Esophagus (tissue), 2 donors: Measurements from ENCODE around the gene RNF151. TPM values are rescaled to one million over a fixed set of nuclear protein-coding genes. Genes with fewer than 3 reads are reported as not detected.

Experiments used
- H3K27ac ChIP-seq, 2 donors: one replicate each; pipeline ENCODE4 v1.5.1; 2013; ENCODE audit warnings: low read depth in 2 of 2, mild to moderate bottlenecking in 2 of 2, inconsistent platforms in 1 of 2, low read length in 1 of 2, moderate library complexity in 1 of 2
- H3K27me3 ChIP-seq, 2 donors: one replicate each; pipeline ENCODE4 v1.6.1; 2013; ENCODE audit warnings: low read length in 2 of 2, control low read depth in 1 of 2, mild to moderate bottlenecking in 1 of 2; ENCODE audit not compliant: insufficient read depth in 2 of 2, control insufficient read depth in 1 of 2
- H3K36me3 ChIP-seq, 2 donors: one replicate each; pipeline ENCODE4 v1.6.1; 2013; ENCODE audit warnings: low read length in 1 of 2; ENCODE audit not compliant: control insufficient read depth in 2 of 2, insufficient read depth in 2 of 2
- H3K4me1 ChIP-seq, 2 donors: one replicate each; pipeline ENCODE4 v1.6.1; 2013; ENCODE audit warnings: low read length in 1 of 2; ENCODE audit not compliant: control insufficient read depth in 2 of 2, insufficient read depth in 2 of 2
- H3K4me3 ChIP-seq, 2 donors: one replicate each; pipeline ENCODE4 v1.5.1; 2013; ENCODE audit warnings: low read length in 2 of 2, mild to moderate bottlenecking in 2 of 2, low read depth in 1 of 2, moderate library complexity in 1 of 2
- H3K9me3 ChIP-seq, 2 donors: one replicate each; pipeline ENCODE4 v1.6.1; 2013; ENCODE audit warnings: mild to moderate bottlenecking in 2 of 2, low read depth in 1 of 2, low read length in 1 of 2, moderate library complexity in 1 of 2; ENCODE audit not compliant: control insufficient read depth in 2 of 2, insufficient read depth in 1 of 2
- WGBS, 2 donors: extraction: QIAGEN DNeasy Blood & Tissue Kit; methylation state at CpG; one replicate each; pipeline ENCODE4 v1.1.7; 2013; 5-methylcytosine and 5-hydroxymethylcytosine counted together
- polyA plus RNA-seq, 2 donors: library from polyadenylated mRNA; stranded (reverse); fragments of 200-250 nt; gene quantifications; one replicate each; pipeline ENCODE4 v1.2.3, GENCODE V29; 2013
- donor health status: healthy with polysubstance abuse.
- donor health status: Bipolar disorder and iron deficiency.

RNF151 gene
- polyA plus RNA-seq, 2 donors = 0.06 to 0.20 TPM

DNA sequence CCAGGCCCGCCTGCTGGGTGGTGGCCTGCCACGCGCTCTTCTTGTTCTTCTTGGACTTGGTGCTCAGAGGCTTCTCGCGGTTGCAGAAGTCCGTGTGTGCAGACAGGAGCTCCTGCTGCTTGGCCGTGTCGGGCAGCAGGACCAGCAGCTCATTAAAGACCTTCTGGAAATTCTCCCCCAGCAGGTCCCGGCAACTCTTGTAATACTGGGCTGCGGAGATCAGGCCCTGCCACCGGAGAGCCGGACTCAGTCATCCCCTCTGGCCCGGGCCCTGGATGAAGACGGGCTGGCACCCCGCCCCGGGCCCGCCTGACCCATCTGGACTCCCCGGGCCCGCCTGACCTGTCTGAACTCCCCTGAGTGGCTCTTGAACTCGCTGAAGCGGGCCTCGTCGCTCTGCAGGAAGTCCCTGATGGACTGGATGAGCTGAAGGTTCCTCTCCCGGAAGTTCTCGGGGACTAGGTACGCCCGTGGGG, 31.7 kb downstream of the RNF151 start:
- Histone ChIP-seq H3K4me3 (no peak overlapping the region), H3K27me3 (no peaks in the 10 kb centered on the region), H3K36me3 (peaks cover 15 to 59% of the 10 kb centered on the region in 2 donors), H3K9me3 (no peaks in the 10 kb centered on the region), H3K4me1 (peaks cover 0 to 9% of the 10 kb centered on the region in 2 donors), H3K27ac (peak overlapping the region; percentile 29 to 74)
- WGBS, 2 donors = 85 to 87% methylated on average over 27 of the region's 27 CpGs

DNA sequence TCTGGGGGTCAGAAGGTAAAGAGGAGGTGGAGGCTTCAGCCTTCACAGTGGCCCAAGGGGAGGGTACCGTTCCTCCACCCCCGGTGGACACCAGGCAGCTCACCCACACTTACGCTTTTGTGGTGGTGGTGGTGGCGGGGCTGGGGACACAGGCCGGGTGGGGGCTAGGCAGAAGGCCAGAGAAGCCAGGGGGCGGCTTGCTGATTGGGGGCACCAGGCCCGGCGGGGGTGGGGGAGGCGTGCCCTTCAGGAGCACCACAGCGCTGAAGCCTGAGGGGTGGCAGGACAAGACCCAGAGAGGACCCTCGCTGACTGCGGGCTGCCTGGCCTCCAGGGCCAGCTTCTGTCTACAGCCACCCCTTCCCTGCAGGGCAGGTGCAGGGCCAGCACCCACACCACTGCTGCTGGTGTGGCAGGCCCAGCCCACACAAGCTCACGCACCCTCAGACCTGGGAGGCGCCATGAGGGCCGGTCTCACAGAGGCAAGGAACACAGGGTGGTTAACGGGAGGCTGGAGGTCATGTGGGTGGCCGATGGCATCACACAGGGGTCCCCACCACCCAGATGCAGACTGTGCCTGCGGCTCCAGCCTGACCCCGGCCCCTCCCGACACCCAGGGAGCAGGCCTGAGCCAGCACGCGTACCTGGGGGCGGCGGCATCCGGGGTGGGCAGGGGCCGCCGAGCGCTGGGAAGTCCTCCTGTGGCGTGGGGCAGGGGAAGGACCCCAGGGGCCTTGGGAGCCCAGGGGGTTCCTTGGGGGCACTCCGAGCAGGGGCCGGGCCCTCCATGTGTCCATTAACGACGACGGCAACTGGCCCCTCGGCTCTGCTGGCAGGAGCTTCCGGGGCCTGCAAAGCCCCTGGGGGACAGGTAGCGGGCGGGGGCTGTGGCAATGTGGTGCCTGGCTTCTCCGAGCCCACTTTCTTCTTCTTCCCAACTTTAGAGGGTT, 32.5 kb downstream of the RNF151 start:
- Histone ChIP-seq H3K4me3 (no peak overlapping the region), H3K36me3 (peaks cover 15 to 60% of the 10 kb centered on the region in 2 donors), H3K27ac (peak overlapping the region; percentile 20 to 21), H3K4me1 (peaks cover 2 to 11% of the 10 kb centered on the region in 2 donors), H3K27me3 (no peaks in the 10 kb centered on the region), H3K9me3 (no peaks in the 10 kb centered on the region)
- WGBS, 2 donors = 93 to 94% methylated on average over 39 of the region's 39 CpGs

DNA sequence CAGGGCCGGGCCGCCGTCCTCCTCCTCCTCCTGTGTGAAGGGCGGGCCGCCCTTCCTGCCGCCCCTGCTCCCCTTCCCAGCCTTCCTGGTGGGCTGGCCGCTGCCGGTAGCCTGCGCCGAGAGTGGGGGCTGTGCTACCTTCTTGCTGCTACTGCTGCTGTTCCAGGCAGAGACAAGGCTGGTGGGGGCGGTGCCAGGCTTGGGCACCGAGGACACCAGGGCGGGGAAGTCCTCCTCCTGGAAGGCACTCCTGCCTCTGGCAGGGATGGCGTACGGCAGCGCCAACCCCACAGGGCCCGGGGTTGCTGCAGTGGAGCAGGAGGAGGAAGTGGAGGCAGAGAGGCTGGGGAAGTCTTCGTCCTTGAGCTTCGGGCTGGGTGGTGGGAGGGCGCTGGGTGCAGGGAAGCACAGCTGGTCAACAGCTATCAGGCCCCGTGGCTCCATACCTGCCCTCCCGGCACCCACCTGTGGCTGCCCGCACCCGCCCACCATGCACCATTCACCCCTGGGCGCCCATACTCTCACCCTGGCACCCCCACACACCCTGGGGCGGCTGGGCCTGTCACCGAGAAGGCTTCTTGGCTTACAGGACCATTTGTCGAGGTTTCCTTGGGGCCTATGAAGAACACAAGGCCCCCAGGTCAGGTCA, 33.3 kb downstream of the RNF151 start:
- peaks cover 15 to 62% of the 10 kb centered on the region in 2 donors for H3K36me3 ChIP-seq
- H3K27me3 ChIP-seq = no peaks in the 10 kb centered on the region
- no peak overlapping the region for H3K27ac ChIP-seq
- peak overlapping the region in 1 of 2 donors; percentile 13 for H3K4me3 ChIP-seq
- H3K9me3 ChIP-seq = no peaks in the 10 kb centered on the region
- 85 to 86% methylated on average over 27 to 28 of the region's 28 CpGs for WGBS, 2 donors
- H3K4me1 ChIP-seq = peaks cover 5 to 18% of the 10 kb centered on the region in 2 donors

DNA sequence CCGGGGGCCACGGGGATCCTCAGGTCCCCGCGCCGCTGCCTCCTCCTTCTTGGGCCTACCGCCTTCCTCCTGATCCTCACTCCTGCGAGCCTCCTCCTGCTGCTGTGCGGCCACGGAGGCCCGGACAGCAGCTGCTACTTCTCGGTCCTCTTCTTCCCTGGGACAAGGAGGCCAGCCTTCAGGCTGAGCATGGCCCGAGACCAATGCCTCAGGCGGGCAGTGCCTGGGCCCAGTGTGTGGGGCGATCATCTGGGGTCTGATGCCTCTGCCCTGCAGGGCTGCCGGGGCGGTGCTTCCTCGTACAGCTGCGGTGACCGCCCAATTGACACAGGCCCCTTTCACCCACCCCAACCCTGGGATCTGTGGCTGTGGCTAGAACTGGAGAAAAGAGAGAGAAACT, 34.4 kb downstream of the RNF151 start:
- 95 to 96% methylated on average over 19 of the region's 19 CpGs for WGBS, 2 donors
- no peaks in the 10 kb centered on the region for H3K9me3 ChIP-seq
- H3K36me3 ChIP-seq = peaks cover 15 to 70% of the 10 kb centered on the region in 2 donors
- peaks cover 5 to 25% of the 10 kb centered on the region in 2 donors for H3K4me1 ChIP-seq
- no peaks in the 10 kb centered on the region for H3K27me3 ChIP-seq
- no peak overlapping the region for H3K4me3 ChIP-seq
- no peak overlapping the region for H3K27ac ChIP-seq

DNA sequence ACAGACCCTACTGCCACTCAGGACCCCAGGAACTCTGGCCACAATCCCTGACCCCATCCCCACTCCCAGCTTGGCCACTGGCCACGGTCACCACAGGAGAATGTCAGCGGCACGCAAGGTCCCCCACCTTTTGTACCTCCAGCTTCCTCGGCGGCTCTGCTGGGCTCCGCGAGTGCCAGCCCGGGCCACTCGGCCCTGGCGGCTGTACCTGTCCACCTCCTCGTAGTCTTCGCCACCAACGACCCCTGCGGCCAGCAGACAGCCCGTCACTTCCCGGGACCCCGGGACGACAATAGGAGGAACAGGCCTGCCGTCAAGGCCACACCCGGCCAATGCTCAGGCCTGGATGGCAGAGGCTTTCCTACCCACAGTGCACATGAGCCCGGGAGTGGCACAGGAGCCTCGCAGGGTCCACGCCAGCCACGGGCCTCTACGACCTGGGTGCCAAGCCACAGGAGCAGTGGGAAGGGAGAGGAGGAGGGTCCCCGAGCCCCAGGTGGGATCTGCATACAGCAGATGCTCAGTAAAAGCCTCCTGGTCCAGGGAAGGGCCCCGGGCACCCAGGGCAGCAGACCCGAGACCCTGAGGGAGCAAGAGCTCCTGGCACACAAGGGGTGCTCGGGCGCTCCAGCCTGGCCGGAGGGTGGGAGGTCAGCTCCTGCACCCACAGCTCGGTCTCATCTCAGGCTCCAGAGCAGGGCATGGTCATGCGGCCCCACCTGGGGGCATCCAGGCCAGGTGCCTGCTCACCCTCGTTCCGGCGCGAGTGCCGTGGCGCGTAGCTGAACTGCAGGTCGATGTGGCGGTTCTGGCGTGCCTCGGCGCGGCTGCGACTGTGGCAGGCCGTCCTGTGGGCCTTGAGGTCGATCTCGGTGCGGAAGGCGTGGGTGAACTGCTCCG, 35.0 kb downstream of the RNF151 start:
- peaks cover 5 to 27% of the 10 kb centered on the region in 2 donors for H3K4me1 ChIP-seq
- 96 to 97% methylated on average over 52 to 53 of the region's 53 CpGs for WGBS, 2 donors

DNA sequence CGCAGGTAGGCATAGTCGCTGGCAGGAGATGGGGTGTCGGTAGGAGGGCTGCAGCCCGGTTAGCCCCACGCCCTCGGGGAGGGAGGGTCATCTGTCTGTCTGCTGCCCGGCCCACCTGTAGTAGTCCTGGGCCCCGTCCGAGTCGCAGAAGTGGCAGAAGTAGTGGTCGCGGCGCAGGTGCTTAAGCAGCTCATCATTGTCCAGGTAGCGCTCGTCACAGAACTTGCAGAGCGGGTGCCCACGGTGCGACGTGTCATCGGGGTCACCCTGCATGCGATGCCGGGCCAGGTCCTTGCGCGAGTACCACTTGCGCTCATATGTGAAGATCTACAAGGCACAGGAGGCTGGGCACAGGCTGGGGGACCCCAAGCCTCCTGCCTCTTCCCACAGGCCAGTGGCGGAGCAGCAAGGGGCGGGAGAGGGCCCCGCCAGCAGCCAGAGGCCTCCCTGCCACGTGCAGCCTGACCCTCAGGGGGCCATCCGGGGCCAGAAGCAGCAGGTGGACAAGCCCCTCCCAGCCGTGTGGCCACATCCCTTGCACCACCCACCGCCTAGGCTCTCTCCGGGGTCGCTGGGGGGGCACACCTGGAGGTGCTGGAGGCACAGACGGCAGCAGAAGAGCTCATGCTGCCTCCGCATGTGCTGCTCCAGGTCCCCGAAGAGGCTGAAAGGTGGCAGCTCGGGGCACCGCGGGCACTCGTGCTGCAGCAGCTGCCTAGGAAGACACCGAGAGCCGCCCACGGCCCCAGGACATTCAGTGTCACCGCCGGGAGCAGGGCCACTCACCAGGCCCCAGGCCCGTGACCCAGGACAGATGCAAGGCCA, 36.0 kb downstream of the RNF151 start:
- no peak overlapping the region for H3K4me3 ChIP-seq
- H3K4me1 ChIP-seq = peaks cover 12 to 35% of the 10 kb centered on the region in 2 donors
- no peak overlapping the region for H3K27ac ChIP-seq
- H3K9me3 ChIP-seq = no peaks in the 10 kb centered on the region
- peaks cover 15 to 71% of the 10 kb centered on the region in 2 donors for H3K36me3 ChIP-seq
- no peaks in the 10 kb centered on the region for H3K27me3 ChIP-seq
- 92 to 93% methylated on average over 47 of the region's 47 CpGs for WGBS, 2 donors

More for the DNA sequence above, 35.0 kb downstream of the RNF151 start:
- H3K9me3 ChIP-seq = no peaks in the 10 kb centered on the region
- no peak overlapping the region for H3K27ac ChIP-seq
- H3K36me3 ChIP-seq = peaks cover 15 to 74% of the 10 kb centered on the region in 2 donors
- no peaks in the 10 kb centered on the region for H3K27me3 ChIP-seq
- H3K4me3 ChIP-seq = no peak overlapping the region

DNA sequence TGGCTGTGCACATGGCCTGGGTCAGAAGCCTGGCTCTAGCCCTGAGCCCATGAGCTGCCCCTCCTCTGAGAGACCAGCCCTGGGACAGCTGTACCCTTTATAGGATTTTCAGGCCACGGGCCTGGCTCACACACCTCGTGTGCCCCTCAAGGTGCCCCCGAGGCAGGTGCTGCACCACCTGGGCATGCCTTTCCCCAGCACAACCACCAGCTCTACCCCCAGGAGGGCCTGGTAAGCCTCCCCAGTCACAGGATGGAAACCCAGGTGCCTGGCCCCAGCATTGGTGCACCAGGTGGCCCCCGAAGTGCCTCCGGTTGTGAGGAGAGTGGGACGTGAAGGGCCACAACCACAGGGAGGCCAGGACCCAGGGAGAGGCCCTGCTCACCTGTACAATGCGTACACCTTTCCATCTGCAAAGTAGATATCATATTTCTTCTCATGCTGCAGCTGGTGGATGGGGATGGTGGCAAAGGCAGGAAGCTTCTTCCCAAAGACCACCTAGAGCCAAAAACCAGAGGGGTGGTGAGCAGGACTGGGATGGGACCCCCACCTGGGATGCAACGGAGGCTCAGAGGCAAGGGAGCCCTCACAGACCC, 36.7 kb downstream of the RNF151 start:
- Histone ChIP-seq H3K4me1 (peaks cover 16 to 42% of the 10 kb centered on the region in 2 donors), H3K27me3 (no peaks in the 10 kb centered on the region), H3K4me3 (no peak overlapping the region), H3K9me3 (no peaks in the 10 kb centered on the region), H3K36me3 (peaks cover 15 to 67% of the 10 kb centered on the region in 2 donors), H3K27ac (no peak overlapping the region)
- WGBS, 2 donors = 79 to 81% methylated on average over 8 of the region's 8 CpGs

DNA sequence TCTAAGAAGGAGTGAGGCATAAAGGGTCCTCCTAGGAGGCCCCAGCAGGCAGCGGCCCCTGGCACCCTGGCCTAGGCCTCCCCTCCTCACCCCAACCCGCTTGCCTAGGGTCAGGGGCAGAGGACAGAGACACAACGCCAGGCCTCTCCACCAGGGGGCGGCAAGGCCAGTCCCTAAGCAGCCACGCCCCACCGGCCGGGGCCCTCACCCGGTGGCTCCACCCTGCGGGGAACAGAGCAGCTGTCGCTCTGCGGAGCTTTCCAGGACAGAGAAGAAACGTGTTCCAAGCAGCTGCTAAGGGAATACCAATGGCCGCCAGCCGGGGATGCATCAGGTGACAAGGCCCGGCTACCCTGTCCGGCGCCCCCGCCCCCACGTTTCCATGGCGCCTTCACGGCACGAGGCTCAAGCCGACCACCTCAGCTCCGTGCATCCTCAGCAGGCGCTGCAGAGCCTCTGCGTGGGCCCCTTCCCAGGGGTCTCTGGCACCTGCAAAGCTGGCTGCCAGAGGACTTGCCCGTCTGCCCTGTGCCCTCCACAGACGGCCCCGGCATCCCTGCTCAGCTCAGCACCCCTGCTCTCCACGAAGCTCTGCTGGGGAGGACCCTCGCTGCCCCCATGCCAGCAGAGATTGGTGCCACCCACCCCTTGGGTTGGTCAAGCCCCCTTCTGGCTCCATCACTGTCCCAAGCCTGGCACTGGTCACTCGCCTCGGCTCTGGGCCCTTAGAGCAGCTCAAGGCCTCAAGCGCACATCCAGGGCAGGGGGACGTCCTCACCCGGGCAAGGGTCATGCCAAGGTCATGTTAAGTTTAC, 37.4 kb downstream of the RNF151 start:
- 32 to 37% methylated on average over 30 to 36 of the region's 36 CpGs for WGBS, 2 donors
- Histone ChIP-seq H3K36me3 (peaks cover 15 to 61% of the 10 kb centered on the region in 2 donors), H3K27me3 (no peaks in the 10 kb centered on the region), H3K9me3 (no peaks in the 10 kb centered on the region), H3K4me1 (peaks cover 16 to 43% of the 10 kb centered on the region in 2 donors), H3K4me3 (no peak overlapping the region), H3K27ac (peak overlapping the region in 1 of 2 donors; percentile 16)
